HS-27A (cell line): ENCODE data around the gene P2RX1.

Source experiments
- DNase-seq: peaks from one replicate; pipeline ENCODE4 v3.0.0-alpha.2; 2012; ENCODE audit warnings: low read depth, missing footprints

Gene P2RX1

DNA sequence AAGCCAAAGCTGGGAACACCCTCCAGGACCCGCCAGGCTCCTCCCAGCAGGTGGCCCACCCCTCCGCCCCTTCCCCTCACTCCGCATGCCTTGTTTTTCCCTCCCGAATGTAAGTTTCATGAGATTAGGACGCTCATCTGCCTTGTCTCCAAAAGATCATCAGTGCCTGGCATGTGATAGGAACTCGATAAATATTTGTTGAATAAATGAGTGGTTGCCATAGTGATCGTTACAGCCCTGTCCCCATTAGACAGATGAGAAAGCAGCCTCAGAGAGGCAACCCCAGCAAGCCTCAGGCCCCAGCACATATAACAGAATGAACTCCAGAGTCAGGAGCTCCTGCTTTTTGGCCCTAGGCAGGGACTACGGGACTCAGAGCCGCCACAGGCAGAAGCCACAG, 28.5 kb downstream of the P2RX1 start:
- DNase-seq: no peak

DNA sequence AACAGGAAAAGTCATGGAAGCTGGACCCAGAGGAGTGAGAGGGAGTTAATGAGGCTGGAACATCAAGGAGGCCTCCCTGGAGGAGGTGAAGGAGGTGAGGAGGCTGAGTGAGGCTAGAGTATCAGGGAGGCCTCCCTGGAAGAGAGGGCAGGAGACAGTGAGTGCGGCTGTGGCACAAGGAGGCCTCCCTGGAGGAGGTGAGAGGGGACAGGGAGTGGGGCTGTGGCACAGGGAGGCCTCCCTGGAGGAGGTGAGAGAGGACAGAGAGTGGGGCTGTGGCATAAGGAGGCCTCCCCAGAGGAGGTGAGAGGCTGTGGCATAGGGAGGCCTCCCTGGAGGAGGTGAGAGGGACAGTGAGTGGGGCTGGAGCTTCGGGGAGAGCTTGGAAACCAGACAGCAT, 28.9 kb downstream of the P2RX1 start:
- no peak for DNase-seq

DNA sequence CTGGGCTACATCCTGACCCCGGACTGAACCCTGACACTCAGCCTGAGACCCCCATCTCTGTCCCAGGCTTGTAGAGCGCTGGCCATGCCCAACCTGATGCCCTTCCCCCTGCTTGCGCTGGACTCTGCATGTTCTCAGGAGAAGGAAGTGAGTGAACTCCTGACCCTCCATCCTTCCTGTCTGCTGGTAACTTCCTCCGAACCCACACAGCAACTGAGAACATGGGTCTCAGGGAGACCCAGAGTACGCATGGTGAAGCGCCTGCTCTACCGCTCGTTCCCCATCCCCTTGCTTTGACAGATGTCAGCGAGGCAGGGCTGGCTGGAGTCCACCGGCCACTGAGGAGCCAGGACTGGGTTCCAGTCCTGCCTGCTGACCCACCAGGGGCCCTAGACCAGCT, 29.5 kb downstream of the P2RX1 start:
- DNase-seq: no peak

DNA sequence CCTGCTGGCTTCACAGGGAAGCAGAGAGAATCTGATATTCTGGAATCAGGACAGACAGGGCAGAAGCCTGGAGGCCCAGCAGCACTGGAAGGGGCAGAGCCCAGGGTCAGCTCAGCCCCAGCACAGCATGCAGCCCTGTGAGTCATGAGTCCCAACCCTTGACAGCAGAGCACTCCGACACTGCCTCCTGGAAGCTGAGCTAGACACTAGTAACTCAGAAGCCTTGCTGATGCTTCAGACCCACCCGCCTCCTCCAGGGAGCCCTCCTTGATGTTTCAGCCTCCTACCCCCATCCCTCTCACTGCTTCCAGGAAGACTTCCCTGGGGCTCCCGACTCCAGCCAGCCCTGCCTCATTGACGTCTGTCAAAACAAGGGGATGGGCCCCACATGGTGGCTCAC, 30.3 kb downstream of the P2RX1 start:
- no peak for DNase-seq

- no peak for DNase-seq
These were observed 31.0 kb downstream of the P2RX1 start for GRCh38 chr17:3885271-3885670.

DNA sequence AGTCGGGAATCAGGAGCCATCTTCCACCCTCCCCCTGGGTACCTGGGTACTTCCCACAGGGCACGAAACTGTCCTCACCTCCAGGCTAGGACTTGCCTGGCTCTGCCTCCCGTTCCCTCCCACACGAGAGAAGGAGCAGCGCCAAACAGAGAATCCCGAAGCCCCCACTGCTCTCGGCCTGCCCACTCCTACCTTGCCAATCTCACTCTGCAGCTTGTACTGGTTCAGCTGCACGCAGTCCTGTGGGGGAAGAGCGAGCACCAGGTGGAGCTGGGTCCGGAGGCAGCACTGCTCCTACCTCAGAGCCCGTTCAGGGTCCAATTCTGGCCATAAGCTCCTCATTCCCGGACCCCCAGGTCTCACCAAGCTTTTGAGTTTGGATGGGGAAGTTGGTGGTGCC, 32.1 kb downstream of the P2RX1 start:
- DNase-seq: no peak

GRCh38 chr17:3882276-3882675, 34.0 kb downstream of the P2RX1 start:
- DNase-seq: no peak

DNA sequence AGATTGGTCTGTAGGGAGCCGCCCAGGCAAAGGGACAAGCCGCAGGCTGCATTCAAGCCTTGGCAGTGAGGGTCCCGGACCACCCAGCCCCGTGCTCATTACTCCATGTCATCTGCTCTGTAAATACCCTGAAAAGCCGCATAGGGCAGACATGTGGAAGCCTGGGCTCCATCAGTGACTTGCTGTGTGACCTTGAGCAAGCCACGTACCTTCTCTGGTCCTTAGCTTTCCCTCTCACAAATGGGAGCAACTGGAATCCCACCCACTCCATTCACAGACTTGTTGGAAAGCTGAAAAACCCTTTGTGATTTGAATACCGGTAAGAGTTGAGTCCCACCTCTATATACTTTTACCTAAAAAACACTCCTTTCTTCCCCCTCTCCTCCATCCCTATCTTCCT, 35.3 kb downstream of the P2RX1 start:
- DNase-seq: no peak

GRCh38 chr17:3879591-3880417, 36.5 kb downstream of the P2RX1 start:
- no peak for DNase-seq

DNA sequence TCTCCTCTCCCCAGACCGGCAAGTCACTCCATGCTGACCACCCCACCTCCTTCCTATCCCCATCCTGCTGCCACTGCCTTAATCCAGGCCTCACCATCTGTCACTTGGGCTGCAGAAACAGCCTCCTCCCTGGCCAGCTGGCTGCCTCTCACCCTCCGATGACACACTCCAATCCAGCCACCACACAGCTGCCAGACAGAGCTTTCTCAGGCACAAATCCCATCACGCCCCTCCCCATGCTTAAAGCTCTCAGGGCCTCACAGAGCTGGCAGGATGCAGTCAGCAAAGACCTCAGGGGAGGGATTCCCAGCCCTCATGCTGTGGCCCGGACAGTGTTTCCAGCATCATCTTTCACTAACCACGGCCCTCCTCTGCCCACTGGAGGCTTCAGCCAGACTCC, 37.1 kb downstream of the P2RX1 start:
- no peak for DNase-seq

DNA sequence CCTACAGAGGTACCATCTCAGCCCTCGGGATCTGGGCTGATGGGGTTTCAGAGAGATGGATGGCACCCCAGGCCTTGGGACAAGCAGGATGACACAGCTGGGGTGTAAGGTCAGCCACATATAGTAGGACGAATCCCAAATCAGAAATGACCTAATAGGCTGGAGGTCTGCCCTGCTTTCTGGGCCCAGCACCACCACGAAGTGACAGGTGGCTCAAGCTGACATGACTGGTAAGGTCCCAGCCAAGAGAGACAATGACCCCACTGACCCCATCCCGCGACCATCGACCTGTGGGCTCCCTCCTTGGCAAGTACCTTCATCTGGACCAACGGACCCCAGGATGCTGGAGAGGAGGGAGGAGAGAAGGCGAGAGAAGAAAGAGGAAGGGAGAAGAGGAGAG, 39.0 kb downstream of the P2RX1 start:
- no peak for DNase-seq

GRCh38 chr17:3875317-3875716, 40.9 kb downstream of the P2RX1 start:
- DNase-seq: no peak

- no peak for DNase-seq
These were observed 42.4 kb downstream of the P2RX1 start for GRCh38 chr17:3873862-3874261.

GRCh38 chr17:3870871-3871306, 45.4 kb downstream of the P2RX1 start:
- no peak for DNase-seq

DNA sequence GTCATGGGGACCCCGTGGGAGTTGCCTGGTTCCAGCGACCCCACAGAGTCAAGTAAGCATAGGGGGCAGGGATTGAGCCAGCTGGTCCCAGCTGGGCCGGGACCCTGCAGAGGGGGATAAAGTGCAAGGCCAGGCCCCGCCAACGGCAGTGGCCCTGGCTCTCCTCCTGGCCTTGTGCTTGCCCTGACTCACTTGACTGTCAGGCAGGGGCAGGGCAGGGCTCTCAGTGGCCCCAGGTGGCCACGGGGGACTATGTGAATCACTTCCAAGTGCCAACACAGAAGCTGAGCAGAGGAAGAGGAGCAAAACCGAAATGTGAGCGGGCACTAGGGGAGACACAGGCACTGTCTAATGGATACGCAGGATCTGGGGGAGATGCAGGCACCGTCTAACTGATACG, 48.7 kb downstream of the P2RX1 start:
- no peak for DNase-seq

- DNase-seq: no peak
These were observed 49.2 kb downstream of the P2RX1 start for GRCh38 chr17:3867106-3867505.

DNA sequence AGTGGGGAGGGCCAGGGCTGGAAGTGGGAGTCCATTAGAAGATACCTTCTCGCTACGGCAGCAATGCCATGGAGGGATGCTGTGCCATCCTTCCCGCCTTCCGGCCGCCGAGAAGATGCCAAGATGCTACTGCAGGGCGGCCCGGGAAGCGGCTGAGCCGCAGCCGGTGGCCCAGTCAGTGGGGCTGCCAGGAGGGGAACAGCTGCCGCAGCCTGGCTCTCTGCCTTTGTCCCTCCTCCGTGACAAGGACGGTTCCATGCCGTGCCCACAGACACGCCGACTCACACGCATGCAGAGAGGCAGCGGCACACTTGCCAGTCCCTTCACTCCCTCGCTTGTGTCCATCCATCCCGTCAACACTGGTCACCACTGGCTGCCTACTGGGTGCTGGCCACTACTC, 50.0 kb downstream of the P2RX1 start:
- DNase-seq: no peak

GRCh38 chr17:3865176-3865575, 51.1 kb downstream of the P2RX1 start:
- no peak for DNase-seq

DNA sequence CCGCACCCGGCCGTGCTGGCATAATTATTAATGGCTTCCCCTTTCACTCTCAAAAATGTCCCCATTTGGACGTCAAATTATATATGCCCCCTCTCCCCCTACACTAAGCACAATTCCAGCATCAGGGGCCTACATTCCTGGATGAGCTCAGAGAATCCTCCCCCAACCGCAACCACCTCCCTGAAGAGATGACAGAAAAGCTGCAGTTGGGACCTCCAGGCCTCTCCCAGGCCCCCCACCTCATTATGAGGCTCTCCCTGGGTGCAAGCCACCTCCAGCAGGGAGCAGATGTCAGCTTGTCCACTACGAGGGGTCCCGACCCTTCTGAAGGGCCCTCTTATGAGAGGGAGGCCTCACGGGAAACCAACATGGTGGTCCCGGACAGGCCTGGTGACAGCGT, 51.7 kb downstream of the P2RX1 start:
- DNase-seq: no peak

DNA sequence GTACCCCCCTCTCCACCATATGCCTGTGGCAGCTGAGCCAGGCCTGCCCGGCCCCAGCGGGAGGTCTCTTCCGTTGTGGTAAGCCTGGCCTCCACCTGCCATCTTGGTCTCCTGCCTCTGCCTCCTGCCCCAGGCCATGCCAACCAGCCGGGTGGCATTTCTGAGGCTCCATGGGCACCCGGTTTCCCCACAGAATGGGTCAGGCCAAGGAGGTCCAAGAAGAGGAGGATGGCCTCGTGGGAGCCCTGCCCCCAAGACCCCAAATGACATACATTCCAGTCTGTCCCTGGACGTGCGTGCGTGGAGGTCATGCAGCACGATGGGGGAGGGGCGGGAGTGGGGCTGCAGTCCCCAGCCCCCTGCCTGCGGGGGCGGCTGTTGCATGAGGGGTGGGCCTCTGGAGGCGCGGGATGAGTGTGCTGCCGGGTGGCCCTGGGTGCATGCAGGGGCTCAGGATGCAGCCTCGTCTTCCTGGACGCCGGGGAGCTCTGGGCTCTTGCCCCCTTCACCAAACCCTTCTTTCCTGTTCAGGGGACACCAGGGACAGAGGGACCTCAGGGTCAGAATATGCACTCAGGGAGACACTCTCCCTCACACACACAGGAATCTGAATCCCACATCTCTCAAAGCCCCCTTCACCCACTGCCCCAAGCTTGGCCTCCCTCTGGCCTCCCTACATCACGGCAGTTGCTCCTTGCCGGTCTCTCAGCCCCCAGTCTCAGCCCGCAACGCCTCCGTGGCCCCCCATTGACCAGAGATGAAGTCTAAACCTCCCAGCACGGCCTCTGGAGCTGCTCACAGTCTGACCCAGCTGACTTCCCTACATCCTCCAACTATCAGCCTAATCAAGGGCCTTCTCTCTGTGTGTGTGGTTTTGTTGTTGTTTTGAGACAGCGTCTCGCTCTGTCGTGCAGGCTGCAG, 54.2 kb downstream of the P2RX1 start:
- DNase-seq: no peak

DNA sequence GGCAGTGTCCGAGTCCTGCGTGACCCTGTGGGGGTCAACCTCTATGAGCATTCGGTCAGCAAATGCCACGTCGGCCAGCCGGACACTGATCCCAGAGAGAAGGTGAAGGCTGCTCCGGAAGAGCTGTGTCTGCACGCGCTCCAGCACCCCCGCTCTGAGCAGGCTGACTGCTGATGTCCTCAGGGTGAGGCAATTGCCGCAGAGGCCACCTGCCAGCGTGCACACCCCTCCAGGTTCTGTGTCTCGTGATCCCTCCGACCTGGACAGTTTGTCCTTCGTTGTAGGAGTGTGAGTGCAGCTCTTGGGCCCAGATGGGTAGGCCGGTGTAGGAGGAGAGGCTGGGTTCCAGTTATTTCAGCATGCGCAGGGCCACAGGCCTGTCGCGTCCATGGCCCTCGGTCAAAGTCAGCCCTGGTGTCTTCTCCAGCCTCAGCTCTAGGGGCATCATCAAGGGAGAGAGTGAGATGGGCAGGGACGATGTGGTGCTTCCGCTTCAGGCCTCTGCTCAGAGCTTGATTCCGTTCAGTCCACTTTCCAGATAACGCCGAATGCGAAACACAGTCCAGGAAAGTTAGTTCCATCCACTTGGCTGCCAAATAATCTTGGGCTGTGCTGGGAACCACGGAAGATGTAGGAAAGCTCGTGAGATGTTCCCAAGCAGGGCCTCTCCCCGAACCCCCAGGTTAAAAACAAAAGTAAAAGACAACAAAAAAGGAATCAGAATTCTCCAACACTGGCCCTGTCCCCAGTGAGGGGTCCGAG, 55.1 kb downstream of the P2RX1 start:
- DNase-seq: no peak

GRCh38 chr17:3859940-3860339, 56.3 kb downstream of the P2RX1 start:
- no peak for DNase-seq
